GOT3 (cell line): Measurements from ENCODE around the gene C6orf89.
"Not testable (repeated sequence)": the region's sequence is repeated elsewhere in the genome, so short reads cannot be mapped to it uniquely, and the experiment has no call there.

Experiments used
- DNase-seq: peaks from one replicate; lab custom pipeline; 2025; ENCODE audit warnings: mixed read lengths; lab: John Stamatoyannopoulos, UW

Gene C6orf89

GRCh38 chr6:36888115-36888643 is 2.4 kb downstream of the C6orf89 start:
- no peak for DNase-seq

- no peak for DNase-seq
These were observed 3.1 kb downstream of the C6orf89 start for GRCh38 chr6:36888654-36889481.

DNA sequence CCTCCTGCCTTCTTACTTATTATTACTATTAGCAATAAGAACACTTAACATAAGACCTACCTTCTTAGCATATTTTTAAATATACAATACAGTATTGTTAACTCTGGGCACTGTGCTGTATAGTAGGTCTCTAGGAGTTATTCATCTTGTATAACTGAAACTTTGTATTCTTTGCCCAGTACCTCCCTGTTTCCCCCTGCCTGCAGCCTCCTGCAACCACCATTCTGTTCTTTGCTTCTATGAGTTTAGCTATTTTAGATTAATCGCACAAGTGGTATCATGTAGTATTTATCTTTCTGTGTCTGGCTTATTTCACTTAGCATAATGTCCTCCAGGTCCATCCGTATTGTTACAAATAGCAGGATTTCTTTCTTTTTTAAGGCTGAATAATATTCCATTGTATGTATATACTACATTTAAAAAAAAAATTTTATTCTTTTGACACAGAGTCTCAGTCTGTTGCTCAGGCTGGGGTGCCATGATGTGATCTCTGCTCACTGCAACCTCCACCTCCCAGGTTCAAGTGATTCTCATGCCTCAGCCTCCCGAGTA is 4.4 kb downstream of the C6orf89 start:
- no peak for DNase-seq

DNA sequence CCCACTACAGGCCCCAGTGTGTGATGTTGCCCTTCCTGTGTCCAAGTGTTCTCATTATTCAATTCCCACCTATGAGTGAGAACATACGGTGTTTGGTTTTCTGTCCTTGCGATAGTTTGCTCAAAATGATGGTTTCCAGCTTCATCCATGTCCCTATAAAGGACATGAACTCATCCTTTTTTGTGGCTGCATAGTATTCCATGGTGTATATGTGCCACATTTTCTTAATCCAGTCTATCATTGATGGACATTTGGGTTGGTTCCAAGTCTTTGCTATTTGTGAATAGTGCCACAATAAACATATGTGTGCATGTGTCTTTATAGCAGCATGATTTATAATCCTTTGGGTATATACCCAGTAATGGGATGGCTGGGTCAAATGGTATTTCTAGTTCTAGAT is 5.4 kb downstream of the C6orf89 start:
- not testable (repeated sequence) for DNase-seq

- no peak for DNase-seq
These were observed 8.5 kb downstream of the C6orf89 start for GRCh38 chr6:36893976-36894932.

DNA sequence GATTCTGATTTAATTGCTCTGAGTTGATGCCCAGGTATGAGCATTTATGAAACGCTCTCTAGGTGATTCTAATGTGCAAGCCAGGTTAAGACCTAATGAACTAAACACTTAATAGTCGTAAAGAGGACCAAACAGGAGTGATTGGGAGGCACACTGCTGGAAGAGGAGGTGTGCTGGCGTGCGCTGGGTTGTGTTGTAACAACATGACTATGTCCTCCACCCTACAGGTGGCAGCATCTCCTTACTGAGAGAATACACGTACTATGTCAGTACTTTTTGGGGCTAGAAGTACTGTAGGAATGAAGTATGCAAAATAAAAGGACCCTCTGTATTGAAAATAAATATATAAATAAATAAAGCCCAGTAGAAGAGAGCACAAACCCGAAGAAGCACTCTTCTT is 11.9 kb downstream of the C6orf89 start:
- no peak for DNase-seq

DNA sequence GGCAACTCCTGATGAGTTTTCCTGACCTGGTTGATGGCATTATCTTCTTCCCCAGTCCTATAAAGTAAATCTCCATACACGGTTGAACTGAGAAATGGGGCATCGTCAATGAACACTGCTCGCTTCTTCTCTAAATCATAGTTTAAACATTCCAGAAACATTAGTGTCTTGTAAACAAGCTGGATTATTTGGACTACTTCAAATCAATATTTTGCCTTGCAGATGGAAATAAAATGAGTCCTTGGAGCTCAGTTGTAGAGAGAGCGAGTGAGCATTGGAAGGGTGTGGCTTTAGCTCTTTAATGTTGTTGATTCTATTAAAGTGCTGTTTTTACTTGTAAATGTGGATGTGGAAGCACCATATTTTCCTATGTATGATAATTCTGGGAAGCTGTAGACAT is 18.4 kb downstream of the C6orf89 start:
- DNase-seq: no peak

DNA sequence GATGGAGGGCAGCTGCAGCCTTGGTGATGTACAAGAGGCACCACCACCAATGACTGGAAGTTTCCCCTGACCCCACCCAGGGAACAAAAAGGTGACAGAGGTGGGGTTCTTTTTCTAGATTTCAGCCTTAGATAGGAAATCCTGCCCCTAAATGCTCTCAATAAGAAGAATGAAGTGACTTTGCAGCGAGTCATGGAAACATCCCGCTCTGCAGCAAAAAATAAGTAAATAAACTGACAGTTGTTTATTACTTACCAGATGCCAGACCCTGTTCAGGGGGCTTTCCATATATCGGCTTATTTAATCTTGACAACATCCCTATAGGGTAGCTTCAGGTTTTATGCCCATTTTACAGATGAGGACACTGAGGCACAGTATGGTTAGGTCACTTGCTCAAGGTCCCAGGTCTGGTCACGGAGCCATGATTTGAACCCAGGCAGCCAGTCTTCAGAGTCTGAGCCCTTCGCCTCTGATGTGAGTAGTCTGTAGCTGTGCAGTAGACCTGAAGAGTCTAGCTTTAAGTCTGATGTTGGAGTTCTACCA is 19.2 kb downstream of the C6orf89 start:
- no peak for DNase-seq

- no peak for DNase-seq
These were observed 21.0 kb downstream of the C6orf89 start for GRCh38 chr6:36906539-36907325.

DNA sequence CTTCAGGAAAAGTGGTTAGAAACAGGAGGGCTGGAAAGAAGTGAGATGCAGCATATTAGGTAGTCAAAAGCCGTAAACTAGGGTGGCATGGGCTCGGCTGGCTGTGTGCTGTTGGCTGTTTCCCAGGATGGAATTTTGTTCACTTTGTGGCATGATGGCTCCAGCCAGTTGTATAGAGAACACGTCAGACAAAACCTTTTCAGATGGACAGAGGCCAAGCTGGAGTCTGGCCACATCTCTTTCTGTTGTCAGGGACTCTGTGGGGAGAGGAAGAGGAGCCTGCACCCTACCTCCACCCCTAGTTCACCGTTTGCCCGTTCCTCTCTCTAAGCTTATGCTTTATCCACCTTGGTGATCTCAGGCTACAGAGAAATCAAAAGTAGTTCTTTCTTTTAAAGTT is 22.0 kb downstream of the C6orf89 start:
- DNase-seq: no peak

DNA sequence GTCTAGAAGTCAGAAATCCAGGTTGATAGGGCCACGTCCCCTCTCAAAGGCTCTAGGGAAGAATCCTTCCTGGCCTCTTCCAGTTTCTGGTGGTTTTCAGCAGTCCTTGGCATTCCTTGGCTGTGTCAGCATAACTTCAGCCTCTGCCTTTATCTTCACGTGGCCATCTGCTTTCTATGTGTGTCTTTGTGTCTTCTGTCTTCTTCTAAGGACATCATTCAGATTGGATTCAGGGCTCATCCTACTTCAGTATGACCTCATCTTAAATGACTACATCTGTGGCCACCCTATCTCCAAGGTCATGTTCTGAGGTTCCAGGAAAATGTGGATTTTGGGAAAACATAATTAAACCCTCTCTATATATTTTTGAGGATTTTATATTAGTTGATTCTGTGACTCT is 23.0 kb downstream of the C6orf89 start:
- DNase-seq: no peak

GRCh38 chr6:36912030-36912454 is 26.3 kb downstream of the C6orf89 start:
- DNase-seq: no peak

GRCh38 chr6:36912586-36912985 is 26.8 kb downstream of the C6orf89 start:
- DNase-seq: no peak

GRCh38 chr6:36913082-36913481 is 27.3 kb downstream of the C6orf89 start:
- no peak for DNase-seq

DNA sequence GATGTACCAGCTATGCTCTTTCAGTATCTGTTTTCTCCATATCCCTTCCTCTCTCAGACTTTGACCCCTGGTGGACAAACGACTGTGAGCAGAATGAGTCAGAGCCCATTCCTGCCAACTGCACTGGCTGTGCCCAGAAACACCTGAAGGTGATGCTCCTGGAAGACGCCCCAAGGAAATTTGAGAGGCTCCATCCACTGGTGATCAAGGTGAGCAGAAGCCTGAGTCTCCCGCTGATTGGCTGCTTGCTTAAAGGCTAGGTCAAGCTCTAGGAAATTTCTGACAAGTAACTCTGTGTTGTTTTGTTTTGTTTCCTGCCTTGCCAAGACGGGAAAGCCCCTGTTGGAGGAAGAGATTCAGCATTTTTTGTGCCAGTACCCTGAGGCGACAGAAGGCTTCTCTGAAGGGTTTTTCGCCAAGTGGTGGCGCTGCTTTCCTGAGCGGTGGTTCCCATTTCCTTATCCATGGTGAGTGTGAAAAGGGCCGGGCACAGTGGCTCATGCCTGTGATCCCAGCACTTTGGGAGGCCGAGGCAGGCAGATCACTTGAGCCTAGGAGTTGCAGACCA is 28.6 kb downstream of the C6orf89 start:
- no peak for DNase-seq

GRCh38 chr6:36915599-36915998 is 29.8 kb downstream of the C6orf89 start:
- no peak for DNase-seq

- DNase-seq: no peak
These were observed 30.4 kb downstream of the C6orf89 start for GRCh38 chr6:36916126-36916525.

DNA sequence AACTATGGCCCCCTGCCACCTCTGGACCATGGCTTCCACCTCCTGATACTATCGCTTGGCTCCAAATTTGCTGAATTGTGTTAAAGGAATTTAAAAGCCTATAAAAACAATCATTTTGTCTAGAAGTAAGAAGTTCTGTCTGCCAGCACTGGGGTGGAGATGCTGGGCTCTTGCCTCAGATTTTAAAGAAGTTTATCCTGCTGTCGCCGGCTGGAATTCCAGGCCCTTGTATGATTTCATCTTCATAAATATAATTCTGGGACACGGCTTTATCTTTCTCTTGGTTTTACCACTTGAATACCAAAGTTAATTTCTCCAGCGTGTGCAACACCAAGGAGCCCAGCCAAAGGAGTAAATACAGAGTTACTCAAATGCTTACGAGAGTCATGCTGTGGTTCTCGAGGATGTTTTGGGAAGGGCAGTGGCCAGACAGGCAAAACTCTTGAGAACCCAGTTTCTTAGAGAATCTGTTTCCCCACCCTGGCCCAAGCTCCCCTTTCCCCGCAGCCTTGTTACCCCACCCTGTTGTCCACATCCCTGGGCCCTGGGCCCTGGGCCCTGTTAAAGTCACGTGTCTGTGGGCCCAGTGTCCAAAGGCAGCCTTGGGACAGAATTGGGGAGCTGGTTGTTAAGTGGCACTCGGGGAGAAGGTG is 31.9 kb downstream of the C6orf89 start:
- no peak for DNase-seq

DNA sequence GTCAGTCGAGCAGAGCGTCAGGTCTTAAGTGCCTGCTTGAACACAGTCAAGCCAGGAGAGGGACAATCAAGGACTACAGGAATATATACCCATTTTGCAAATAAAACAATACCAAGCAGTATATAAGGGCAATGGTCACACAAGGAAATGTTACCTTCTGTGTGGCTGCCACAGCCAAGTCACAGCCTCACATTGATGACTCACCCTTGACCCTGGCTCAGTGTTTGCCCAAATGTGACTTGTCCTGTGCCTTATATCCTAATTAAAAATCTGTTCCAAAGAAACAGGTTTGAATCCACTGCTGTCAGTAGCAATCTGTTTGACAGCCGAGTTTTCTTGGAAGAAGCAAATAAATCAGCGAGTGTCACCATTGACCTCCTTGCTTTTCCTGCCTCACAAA is 34.3 kb downstream of the C6orf89 start:
- DNase-seq: no peak

- no peak for DNase-seq
These were observed 34.8 kb downstream of the C6orf89 start for GRCh38 chr6:36920546-36920945.
